GM23248 (cell line): ENCODE measurements around the gene ADAM19.
"Not testable (repeated sequence)": the region's sequence is repeated elsewhere in the genome, so short reads cannot be mapped to it uniquely, and the experiment has no call there.

ENCODE experiments used
- EZH2 ChIP-seq: fragments of 200-600 bp; sonication (generic); IDR thresholded peaks from 2 replicates; pipeline ENCODE4 v1.6.1; 2018; ENCODE audit warnings: antibody characterized with exemption, mild to moderate bottlenecking; ENCODE audit not compliant: insufficient read depth, poor library complexity, severe bottlenecking
- EZH2phosphoT487 ChIP-seq: fragments of 200-600 bp; sonication (generic); IDR thresholded peaks from 2 replicates; pipeline ENCODE4 v1.6.1; 2018; ENCODE audit warnings: antibody characterized with exemption, moderate library complexity, mild to moderate bottlenecking, low read depth; ENCODE audit not compliant: insufficient read depth

DNA sequence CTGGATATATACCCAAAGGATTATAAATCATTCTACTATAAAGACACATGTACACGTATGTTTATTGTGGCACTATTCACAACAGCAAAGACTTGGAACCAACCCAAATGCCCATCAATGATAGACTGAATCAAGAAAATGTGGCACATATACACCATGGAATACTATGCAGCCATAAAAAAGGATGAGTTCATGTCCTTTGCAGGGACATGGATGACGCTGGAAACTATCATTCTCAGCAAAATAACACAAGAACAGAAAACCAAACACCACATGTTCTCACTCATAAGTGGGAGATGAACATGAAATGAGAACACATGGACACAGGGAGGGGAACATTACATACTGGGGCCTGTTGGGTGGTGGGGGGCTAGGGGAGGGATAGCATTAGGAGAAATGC lies 92.9 kb downstream of the ADAM19 start:
- not testable (repeated sequence) for TF ChIP-seq EZH2, EZH2phosphoT487
